ENCODE results near the gene CCSAP.

The CCSAP gene

GRCh38 chr1:229326601-229327000 lies 16.2 kb downstream of the CCSAP start:
- TF ChIP-seq POLR2A (IDR thresholded peaks at IDR 0.05; ENCODE audit: low read length) (no peak), GATA1 (IDR thresholded peaks at IDR 0.05; ENCODE audit: low read depth, low read length) (no peak)
- no peak for DNase-seq

GRCh38 chr1:229325853-229326487 lies 16.9 kb downstream of the CCSAP start:
- DNase-seq, result no peak
- no peak for TF ChIP-seq POLR2A (IDR thresholded peaks at IDR 0.05; ENCODE audit: low read length)
- no peak for TF ChIP-seq GATA1 (IDR thresholded peaks at IDR 0.05; ENCODE audit: low read depth, low read length)

- TF ChIP-seq POLR2A (IDR thresholded peaks at IDR 0.05; ENCODE audit: low read length) (no peak), GATA1 (IDR thresholded peaks at IDR 0.05; ENCODE audit: low read depth, low read length) (no peak)
- no peak for DNase-seq
These were observed 17.4 kb downstream of the CCSAP start for GRCh38 chr1:229325401-229325800.

- no peak for DNase-seq
- TF ChIP-seq GATA1 (IDR thresholded peaks at IDR 0.05; ENCODE audit: low read depth, low read length) (no peak), POLR2A (IDR thresholded peaks at IDR 0.05; ENCODE audit: low read length) (no peak)
These were observed 18.8 kb downstream of the CCSAP start for GRCh38 chr1:229323885-229324553.

- no peak for TF ChIP-seq POLR2A (IDR thresholded peaks at IDR 0.05; ENCODE audit: low read length)
- TF ChIP-seq GATA1 (IDR thresholded peaks at IDR 0.05; ENCODE audit: low read depth, low read length), result no peak
- DNase-seq, result no peak
These were observed 19.6 kb downstream of the CCSAP start for GRCh38 chr1:229323201-229323600.

- no peak for DNase-seq
- TF ChIP-seq GATA1 (IDR thresholded peaks at IDR 0.05; ENCODE audit: low read depth, low read length) (no peak), POLR2A (IDR thresholded peaks at IDR 0.05; ENCODE audit: low read length) (no peak)
These were observed 23.4 kb downstream of the CCSAP start for GRCh38 chr1:229319487-229319886.

- TF ChIP-seq GATA1 (IDR thresholded peaks at IDR 0.05; ENCODE audit: low read depth, low read length) (no peak), POLR2A (IDR thresholded peaks at IDR 0.05; ENCODE audit: low read length) (no peak)
- DNase-seq, result no peak
These were observed 24.8 kb downstream of the CCSAP start for GRCh38 chr1:229318056-229318455.

- TF ChIP-seq GATA1 (IDR thresholded peaks at IDR 0.05; ENCODE audit: low read depth, low read length), result no peak
- TF ChIP-seq POLR2A (IDR thresholded peaks at IDR 0.05; ENCODE audit: low read length), result no peak
- DNase-seq, result no peak
These were observed 26.7 kb downstream of the CCSAP start for GRCh38 chr1:229316166-229316565.

GRCh38 chr1:229310833-229311232 lies 32.0 kb downstream of the CCSAP start:
- DNase-seq, result no peak
- TF ChIP-seq GATA1 (IDR thresholded peaks at IDR 0.05; ENCODE audit: low read depth, low read length) (no peak), POLR2A (IDR thresholded peaks at IDR 0.05; ENCODE audit: low read length) (no peak)

GRCh38 chr1:229309684-229310083 lies 33.2 kb downstream of the CCSAP start:
- no peak for TF ChIP-seq GATA1 (IDR thresholded peaks at IDR 0.05; ENCODE audit: low read depth, low read length)
- TF ChIP-seq POLR2A (IDR thresholded peaks at IDR 0.05; ENCODE audit: low read length), result no peak
- no peak for DNase-seq

- no peak for DNase-seq
- TF ChIP-seq GATA1 (IDR thresholded peaks at IDR 0.05; ENCODE audit: low read depth, low read length) (no peak), POLR2A (IDR thresholded peaks at IDR 0.05; ENCODE audit: low read length) (no peak)
These were observed 33.8 kb downstream of the CCSAP start for GRCh38 chr1:229309074-229309473.

- DNase-seq, result no peak
- TF ChIP-seq GATA1 (IDR thresholded peaks at IDR 0.05; ENCODE audit: low read depth, low read length), result no peak
- no peak for TF ChIP-seq POLR2A (IDR thresholded peaks at IDR 0.05; ENCODE audit: low read length)
These were observed 37.5 kb downstream of the CCSAP start for GRCh38 chr1:229305392-229305791.

GRCh38 chr1:229303855-229304254 lies 39.0 kb downstream of the CCSAP start:
- no peak for DNase-seq
- TF ChIP-seq POLR2A (IDR thresholded peaks at IDR 0.05; ENCODE audit: low read length) (no peak), GATA1 (IDR thresholded peaks at IDR 0.05; ENCODE audit: low read depth, low read length) (no peak)

- TF ChIP-seq GATA1 (IDR thresholded peaks at IDR 0.05; ENCODE audit: low read depth, low read length), result no peak
- TF ChIP-seq POLR2A (IDR thresholded peaks at IDR 0.05; ENCODE audit: low read length), result no peak
- no peak for DNase-seq
These were observed 40.1 kb downstream of the CCSAP start for GRCh38 chr1:229302740-229303139.

GRCh38 chr1:229300099-229300757 lies 42.6 kb downstream of the CCSAP start:
- DNase-seq, result no peak
- TF ChIP-seq POLR2A (IDR thresholded peaks at IDR 0.05; ENCODE audit: low read length) (no peak), GATA1 (IDR thresholded peaks at IDR 0.05; ENCODE audit: low read depth, low read length) (no peak)

All from erythroblast (primary cell).